NCI-H774 (cell line): ENCODE results near the gene MAP2K7.
A peak's percentile ranks its signal among the peaks of the same experiment; 100 is the strongest.
"Not testable (repeated sequence)": the region's sequence is repeated elsewhere in the genome, so short reads cannot be mapped to it uniquely, and the experiment has no call there.

Experiments used
- DNase-seq: peaks from one replicate; lab custom pipeline; 2025; lab: John Stamatoyannopoulos, UW

MAP2K7 gene

GRCh38 chr19:7903244-7904073, at the start of gene MAP2K7:
TSS of gene MAP2K7 (plus strand) at chr19:7903877. CDS start at chr19:7903945, 68 bp downstream.
- DNase-seq, result peak; percentile 98

GRCh38 chr19:7855426-7856108, 48.1 kb upstream of the MAP2K7 start:
- DNase-seq, result no peak

- no peak for DNase-seq
These were observed 47.5 kb upstream of the MAP2K7 start for GRCh38 chr19:7856109-7856591.

GRCh38 chr19:7856679-7857663, 46.7 kb upstream of the MAP2K7 start:
- no peak for DNase-seq

- no peak for DNase-seq
These were observed 46.0 kb upstream of the MAP2K7 start for GRCh38 chr19:7857727-7858108.

GRCh38 chr19:7858109-7858770, 45.4 kb upstream of the MAP2K7 start:
- DNase-seq, result no peak

GRCh38 chr19:7859087-7859486, 44.6 kb upstream of the MAP2K7 start:
- not testable (repeated sequence) for DNase-seq

GRCh38 chr19:7859831-7860713, 43.6 kb upstream of the MAP2K7 start:
- no peak for DNase-seq

GRCh38 chr19:7860714-7861618, 42.7 kb upstream of the MAP2K7 start:
- no peak for DNase-seq

GRCh38 chr19:7861619-7862412, 41.9 kb upstream of the MAP2K7 start:
- no peak for DNase-seq

- DNase-seq, result no peak
These were observed 41.2 kb upstream of the MAP2K7 start for GRCh38 chr19:7862413-7862951.

GRCh38 chr19:7863157-7863970, 40.3 kb upstream of the MAP2K7 start:
- no peak for DNase-seq

- DNase-seq, result no peak
These were observed 39.5 kb upstream of the MAP2K7 start for GRCh38 chr19:7863971-7864689.

GRCh38 chr19:7864690-7865074, 39.0 kb upstream of the MAP2K7 start:
- no peak for DNase-seq

GRCh38 chr19:7865262-7865911, 38.3 kb upstream of the MAP2K7 start:
- DNase-seq, result no peak

GRCh38 chr19:7866399-7867091, 37.1 kb upstream of the MAP2K7 start:
- no peak for DNase-seq
